Measurements from ENCODE around the gene STXBP4.

The STXBP4 gene, protein sequence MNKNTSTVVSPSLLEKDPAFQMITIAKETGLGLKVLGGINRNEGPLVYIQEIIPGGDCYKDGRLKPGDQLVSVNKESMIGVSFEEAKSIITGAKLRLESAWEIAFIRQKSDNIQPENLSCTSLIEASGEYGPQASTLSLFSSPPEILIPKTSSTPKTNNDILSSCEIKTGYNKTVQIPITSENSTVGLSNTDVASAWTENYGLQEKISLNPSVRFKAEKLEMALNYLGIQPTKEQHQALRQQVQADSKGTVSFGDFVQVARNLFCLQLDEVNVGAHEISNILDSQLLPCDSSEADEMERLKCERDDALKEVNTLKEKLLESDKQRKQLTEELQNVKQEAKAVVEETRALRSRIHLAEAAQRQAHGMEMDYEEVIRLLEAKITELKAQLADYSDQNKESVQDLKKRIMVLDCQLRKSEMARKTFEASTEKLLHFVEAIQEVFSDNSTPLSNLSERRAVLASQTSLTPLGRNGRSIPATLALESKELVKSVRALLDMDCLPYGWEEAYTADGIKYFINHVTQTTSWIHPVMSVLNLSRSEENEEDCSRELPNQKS

DNA sequence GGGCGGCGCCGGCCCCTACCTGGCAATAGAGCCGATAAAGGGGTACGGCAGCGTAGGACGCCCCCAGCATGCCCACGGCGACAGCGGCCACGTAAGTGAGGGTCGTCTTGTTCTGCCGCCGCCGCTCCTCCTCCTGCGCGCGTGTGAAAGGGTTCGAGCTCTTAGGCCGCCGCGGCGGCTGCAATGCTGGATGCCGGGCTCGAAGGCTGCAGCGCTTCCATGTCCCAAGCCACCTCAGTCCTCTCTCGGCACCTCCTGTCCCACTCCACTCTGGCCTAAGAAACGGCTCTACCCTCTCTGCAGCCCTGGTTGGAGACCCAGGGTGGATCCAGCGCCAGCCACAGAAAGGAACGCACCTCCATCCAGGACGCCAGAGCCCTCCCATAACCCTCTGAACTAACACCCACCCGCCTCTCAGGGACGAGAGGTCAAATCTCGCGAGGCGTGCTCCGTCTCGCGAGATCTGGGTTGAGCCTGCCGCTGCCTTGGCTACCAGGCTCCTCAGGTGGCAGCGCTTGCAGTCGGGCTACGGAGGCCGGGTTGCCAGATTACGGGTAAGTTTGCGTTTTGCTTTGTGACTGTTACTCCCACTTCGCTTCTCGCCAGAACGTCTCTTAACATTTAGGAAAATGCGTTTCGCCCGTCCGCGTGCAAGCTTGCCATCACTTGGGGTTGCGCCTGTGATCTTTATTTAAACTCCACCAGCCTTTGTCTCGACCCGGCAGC is at the start of gene STXBP4, which contains the start of gene COX11:
Gene STXBP4, plus strand, starts transcription at position 504 of the 726 bp plus-strand sequence. CDS start 17,455 bp downstream, outside the sequence.
Gene COX11, minus strand, starts transcription at position 393 of the 726 bp plus-strand sequence. Its CDS starts 8 bp downstream, at position 385.
- TF ChIP-seq GLIS3 (CRISPR knock-in tag; IDR thresholded peaks at IDR 0.05) (no peak), ZFP3 (CRISPR knock-in tag; IDR thresholded peaks at IDR 0.05) (0 out of 2 replicates have a peak, but pooled peaks have one; percentile 33)
- peak; percentile 97 for ATAC-seq

DNA sequence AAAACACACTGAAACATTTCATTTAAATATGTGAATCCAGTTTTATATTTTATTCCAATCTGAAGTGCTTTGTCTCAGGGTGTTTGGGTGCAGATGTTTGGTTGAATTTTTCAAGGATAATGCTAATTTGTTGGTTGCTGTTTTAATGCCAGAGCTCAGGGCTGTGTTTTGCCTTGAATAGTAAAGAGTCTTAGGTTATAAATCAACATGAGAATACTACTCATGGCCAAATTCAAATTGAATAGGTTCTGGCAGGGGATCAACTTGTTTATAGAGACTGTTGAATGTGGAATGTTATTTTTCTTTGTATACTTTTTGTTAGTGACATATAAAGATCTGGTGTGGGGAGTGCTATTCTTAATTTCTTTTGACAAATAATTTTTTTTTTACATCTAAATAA is 49.1 kb upstream of the STXBP4 start:
- TF ChIP-seq ZFP30 (CRISPR knock-in tag; IDR thresholded peaks at IDR 0.05) (no peak), ZNF70 (CRISPR knock-in tag; IDR thresholded peaks at IDR 0.05) (no peak), ZNF565 (CRISPR knock-in tag; conservative IDR thresholded peaks at IDR 0.05; ENCODE audit: low read depth) (no peak), ARNTL (CRISPR knock-in tag; IDR thresholded peaks at IDR 0.05; ENCODE audit: borderline replicate concordance, low read depth) (no peak), RARB (CRISPR knock-in tag; IDR thresholded peaks at IDR 0.05) (no peak), TOX (CRISPR knock-in tag; IDR thresholded peaks at IDR 0.05; ENCODE audit: borderline replicate concordance) (no peak), OSR1 (CRISPR knock-in tag; IDR thresholded peaks at IDR 0.05) (no peak), ZC3H10 (CRISPR knock-in tag; IDR thresholded peaks at IDR 0.05) (no peak), ZFP3 (CRISPR knock-in tag; IDR thresholded peaks at IDR 0.05) (no peak), ISL1 (CRISPR knock-in tag; IDR thresholded peaks at IDR 0.05) (no peak), GLIS3 (CRISPR knock-in tag; IDR thresholded peaks at IDR 0.05) (no peak), SNAI2 (CRISPR knock-in tag; IDR thresholded peaks at IDR 0.05) (no peak), BACH2 (CRISPR knock-in tag; IDR thresholded peaks at IDR 0.05; ENCODE audit: borderline replicate concordance) (no peak)
- TF ChIP-seq, protein P1, sequence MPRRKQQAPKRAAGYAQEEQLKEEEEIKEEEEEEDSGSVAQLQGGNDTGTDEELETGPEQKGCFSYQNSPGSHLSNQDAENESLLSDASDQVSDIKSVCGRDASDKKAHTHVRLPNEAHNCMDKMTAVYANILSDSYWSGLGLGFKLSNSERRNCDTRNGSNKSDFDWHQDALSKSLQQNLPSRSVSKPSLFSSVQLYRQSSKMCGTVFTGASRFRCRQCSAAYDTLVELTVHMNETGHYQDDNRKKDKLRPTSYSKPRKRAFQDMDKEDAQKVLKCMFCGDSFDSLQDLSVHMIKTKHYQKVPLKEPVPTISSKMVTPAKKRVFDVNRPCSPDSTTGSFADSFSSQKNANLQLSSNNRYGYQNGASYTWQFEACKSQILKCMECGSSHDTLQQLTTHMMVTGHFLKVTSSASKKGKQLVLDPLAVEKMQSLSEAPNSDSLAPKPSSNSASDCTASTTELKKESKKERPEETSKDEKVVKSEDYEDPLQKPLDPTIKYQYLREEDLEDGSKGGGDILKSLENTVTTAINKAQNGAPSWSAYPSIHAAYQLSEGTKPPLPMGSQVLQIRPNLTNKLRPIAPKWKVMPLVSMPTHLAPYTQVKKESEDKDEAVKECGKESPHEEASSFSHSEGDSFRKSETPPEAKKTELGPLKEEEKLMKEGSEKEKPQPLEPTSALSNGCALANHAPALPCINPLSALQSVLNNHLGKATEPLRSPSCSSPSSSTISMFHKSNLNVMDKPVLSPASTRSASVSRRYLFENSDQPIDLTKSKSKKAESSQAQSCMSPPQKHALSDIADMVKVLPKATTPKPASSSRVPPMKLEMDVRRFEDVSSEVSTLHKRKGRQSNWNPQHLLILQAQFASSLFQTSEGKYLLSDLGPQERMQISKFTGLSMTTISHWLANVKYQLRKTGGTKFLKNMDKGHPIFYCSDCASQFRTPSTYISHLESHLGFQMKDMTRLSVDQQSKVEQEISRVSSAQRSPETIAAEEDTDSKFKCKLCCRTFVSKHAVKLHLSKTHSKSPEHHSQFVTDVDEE (CRISPR knock-in tag; IDR thresholded peaks at IDR 0.05) = no peak
- TF ChIP-seq, protein P2, sequence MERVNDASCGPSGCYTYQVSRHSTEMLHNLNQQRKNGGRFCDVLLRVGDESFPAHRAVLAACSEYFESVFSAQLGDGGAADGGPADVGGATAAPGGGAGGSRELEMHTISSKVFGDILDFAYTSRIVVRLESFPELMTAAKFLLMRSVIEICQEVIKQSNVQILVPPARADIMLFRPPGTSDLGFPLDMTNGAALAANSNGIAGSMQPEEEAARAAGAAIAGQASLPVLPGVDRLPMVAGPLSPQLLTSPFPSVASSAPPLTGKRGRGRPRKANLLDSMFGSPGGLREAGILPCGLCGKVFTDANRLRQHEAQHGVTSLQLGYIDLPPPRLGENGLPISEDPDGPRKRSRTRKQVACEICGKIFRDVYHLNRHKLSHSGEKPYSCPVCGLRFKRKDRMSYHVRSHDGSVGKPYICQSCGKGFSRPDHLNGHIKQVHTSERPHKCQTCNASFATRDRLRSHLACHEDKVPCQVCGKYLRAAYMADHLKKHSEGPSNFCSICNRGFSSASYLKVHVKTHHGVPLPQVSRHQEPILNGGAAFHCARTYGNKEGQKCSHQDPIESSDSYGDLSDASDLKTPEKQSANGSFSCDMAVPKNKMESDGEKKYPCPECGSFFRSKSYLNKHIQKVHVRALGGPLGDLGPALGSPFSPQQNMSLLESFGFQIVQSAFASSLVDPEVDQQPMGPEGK (CRISPR knock-in tag; IDR thresholded peaks at IDR 0.05; ENCODE audit: borderline replicate concordance) = no peak
- TF ChIP-seq, protein P3, sequence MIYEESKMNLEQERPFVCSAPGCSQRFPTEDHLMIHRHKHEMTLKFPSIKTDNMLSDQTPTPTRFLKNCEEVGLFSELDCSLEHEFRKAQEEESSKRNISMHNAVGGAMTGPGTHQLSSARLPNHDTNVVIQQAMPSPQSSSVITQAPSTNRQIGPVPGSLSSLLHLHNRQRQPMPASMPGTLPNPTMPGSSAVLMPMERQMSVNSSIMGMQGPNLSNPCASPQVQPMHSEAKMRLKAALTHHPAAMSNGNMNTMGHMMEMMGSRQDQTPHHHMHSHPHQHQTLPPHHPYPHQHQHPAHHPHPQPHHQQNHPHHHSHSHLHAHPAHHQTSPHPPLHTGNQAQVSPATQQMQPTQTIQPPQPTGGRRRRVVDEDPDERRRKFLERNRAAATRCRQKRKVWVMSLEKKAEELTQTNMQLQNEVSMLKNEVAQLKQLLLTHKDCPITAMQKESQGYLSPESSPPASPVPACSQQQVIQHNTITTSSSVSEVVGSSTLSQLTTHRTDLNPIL (CRISPR knock-in tag; IDR thresholded peaks at IDR 0.05; ENCODE audit: low read depth) = no peak
- TF ChIP-seq, protein P4, sequence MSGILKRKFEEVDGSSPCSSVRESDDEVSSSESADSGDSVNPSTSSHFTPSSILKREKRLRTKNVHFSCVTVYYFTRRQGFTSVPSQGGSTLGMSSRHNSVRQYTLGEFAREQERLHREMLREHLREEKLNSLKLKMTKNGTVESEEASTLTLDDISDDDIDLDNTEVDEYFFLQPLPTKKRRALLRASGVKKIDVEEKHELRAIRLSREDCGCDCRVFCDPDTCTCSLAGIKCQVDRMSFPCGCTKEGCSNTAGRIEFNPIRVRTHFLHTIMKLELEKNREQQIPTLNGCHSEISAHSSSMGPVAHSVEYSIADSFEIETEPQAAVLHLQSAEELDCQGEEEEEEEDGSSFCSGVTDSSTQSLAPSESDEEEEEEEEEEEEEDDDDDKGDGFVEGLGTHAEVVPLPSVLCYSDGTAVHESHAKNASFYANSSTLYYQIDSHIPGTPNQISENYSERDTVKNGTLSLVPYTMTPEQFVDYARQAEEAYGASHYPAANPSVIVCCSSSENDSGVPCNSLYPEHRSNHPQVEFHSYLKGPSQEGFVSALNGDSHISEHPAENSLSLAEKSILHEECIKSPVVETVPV (CRISPR knock-in tag; IDR thresholded peaks at IDR 0.05) = no peak
- TF ChIP-seq, protein P5, sequence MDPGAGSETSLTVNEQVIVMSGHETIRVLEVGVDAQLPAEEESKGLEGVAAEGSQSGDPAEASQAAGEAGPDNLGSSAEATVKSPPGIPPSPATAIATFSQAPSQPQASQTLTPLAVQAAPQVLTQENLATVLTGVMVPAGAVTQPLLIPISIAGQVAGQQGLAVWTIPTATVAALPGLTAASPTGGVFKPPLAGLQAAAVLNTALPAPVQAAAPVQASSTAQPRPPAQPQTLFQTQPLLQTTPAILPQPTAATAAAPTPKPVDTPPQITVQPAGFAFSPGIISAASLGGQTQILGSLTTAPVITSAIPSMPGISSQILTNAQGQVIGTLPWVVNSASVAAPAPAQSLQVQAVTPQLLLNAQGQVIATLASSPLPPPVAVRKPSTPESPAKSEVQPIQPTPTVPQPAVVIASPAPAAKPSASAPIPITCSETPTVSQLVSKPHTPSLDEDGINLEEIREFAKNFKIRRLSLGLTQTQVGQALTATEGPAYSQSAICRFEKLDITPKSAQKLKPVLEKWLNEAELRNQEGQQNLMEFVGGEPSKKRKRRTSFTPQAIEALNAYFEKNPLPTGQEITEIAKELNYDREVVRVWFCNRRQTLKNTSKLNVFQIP (CRISPR knock-in tag; IDR thresholded peaks at IDR 0.05; ENCODE audit: borderline replicate concordance, low read depth) = no peak
- no peak for ATAC-seq

DNA sequence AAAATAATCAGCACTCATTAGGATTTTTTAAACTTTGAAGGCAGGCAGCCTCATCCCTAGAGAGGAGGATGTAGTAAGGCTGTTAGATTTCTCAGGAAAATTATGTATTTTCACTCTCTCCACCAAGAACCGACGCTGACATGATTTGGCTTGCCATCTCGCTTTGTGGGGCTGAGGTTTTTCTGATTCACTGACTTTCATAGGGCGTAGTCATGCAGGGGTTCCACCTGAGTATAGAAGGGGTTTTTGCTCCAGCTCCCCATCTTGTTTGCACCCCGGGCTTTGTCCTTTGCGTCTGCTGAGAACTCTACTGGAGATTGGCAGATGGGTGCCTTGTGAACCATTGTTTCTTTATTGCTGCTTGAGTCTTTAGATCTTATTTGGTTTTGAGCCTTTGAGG is 47.7 kb upstream of the STXBP4 start:
- ATAC-seq = no peak
- TF ChIP-seq TOX (CRISPR knock-in tag; IDR thresholded peaks at IDR 0.05; ENCODE audit: borderline replicate concordance) = no peak
- no peak for TF ChIP-seq ARNTL (CRISPR knock-in tag; IDR thresholded peaks at IDR 0.05; ENCODE audit: borderline replicate concordance, low read depth)
- TF ChIP-seq, protein P2 (CRISPR knock-in tag; IDR thresholded peaks at IDR 0.05; ENCODE audit: borderline replicate concordance) = no peak
- no peak for TF ChIP-seq ESRRG (CRISPR knock-in tag; IDR thresholded peaks at IDR 0.05)
- no peak for TF ChIP-seq OSR1 (CRISPR knock-in tag; IDR thresholded peaks at IDR 0.05)
- TF ChIP-seq ZFP30 (CRISPR knock-in tag; IDR thresholded peaks at IDR 0.05) = no peak
- TF ChIP-seq ISL1 (CRISPR knock-in tag; IDR thresholded peaks at IDR 0.05) = no peak
- TF ChIP-seq ZC3H10 (CRISPR knock-in tag; IDR thresholded peaks at IDR 0.05) = no peak
- no peak for TF ChIP-seq SNAI2 (CRISPR knock-in tag; IDR thresholded peaks at IDR 0.05)
- TF ChIP-seq BACH2 (CRISPR knock-in tag; IDR thresholded peaks at IDR 0.05; ENCODE audit: borderline replicate concordance) = no peak
- TF ChIP-seq, protein P3 (CRISPR knock-in tag; IDR thresholded peaks at IDR 0.05; ENCODE audit: low read depth) = no peak
- TF ChIP-seq GLIS3 (CRISPR knock-in tag; IDR thresholded peaks at IDR 0.05) = no peak
- TF ChIP-seq ZNF70 (CRISPR knock-in tag; IDR thresholded peaks at IDR 0.05) = no peak
- no peak for TF ChIP-seq CSDC2 (CRISPR knock-in tag; IDR thresholded peaks at IDR 0.05)
